ENCODE data around the gene PTPRM. TPM values are rescaled to one million over a fixed set of nuclear protein-coding genes. Genes with fewer than 3 reads are reported as not detected.

The PTPRM gene
- total RNA-seq, 2 experiments from 2014 or later: 2.1 to 3.0 TPM

- DNase-seq: no peak
- ATAC-seq: no peak
- Mint-ChIP-seq H3K27ac (no peak overlapping the region), H3K36me3 (ENCODE audit: low read depth) (no peaks in the 10 kb centered on the region), H3K4me1 (ENCODE audit: low read depth) (no peaks in the 10 kb centered on the region), H3K27me3 (peaks cover 6% of the 10 kb centered on the region), H3K9me3 (no peaks in the 10 kb centered on the region), H3K4me3 (no peak overlapping the region)
- CTCF ChIA-PET: no interaction called here
- intact Hi-C loops (cut with micrococcal nuclease): no loop called here
- POLR2A ChIA-PET: no interaction called here
- TF ChIP-seq, protein P1, sequence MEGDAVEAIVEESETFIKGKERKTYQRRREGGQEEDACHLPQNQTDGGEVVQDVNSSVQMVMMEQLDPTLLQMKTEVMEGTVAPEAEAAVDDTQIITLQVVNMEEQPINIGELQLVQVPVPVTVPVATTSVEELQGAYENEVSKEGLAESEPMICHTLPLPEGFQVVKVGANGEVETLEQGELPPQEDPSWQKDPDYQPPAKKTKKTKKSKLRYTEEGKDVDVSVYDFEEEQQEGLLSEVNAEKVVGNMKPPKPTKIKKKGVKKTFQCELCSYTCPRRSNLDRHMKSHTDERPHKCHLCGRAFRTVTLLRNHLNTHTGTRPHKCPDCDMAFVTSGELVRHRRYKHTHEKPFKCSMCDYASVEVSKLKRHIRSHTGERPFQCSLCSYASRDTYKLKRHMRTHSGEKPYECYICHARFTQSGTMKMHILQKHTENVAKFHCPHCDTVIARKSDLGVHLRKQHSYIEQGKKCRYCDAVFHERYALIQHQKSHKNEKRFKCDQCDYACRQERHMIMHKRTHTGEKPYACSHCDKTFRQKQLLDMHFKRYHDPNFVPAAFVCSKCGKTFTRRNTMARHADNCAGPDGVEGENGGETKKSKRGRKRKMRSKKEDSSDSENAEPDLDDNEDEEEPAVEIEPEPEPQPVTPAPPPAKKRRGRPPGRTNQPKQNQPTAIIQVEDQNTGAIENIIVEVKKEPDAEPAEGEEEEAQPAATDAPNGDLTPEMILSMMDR (IDR thresholded peaks at IDR 0.05): no peak
These were observed 881.0 kb downstream of the PTPRM start for GRCh38 chr18:8448130-8448529.

DNA sequence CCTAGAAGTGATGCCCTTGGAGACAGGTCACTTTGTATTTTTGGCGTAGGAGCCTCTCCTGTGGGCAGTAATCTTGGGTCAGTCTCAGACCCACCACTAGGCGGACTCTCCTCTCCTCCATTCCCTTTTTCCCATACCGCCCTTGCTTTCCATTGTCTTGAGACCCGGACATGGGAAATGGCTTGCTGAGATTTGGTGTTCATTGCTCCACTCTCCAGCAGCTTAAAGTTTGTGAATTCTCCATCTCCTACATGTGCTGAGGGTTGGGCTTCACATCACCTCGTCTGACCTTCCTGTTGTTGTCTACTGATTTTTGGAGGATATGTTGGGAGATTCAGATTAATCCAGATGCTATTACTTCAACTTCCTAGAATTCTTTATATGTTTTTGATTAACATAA is 882.9 kb downstream of the PTPRM start:
- Mint-ChIP-seq H3K4me1 (ENCODE audit: low read depth) (no peaks in the 10 kb centered on the region), H3K9me3 (no peaks in the 10 kb centered on the region), H3K27ac (no peak overlapping the region), H3K27me3 (peaks cover 6% of the 10 kb centered on the region), H3K4me3 (no peak overlapping the region), H3K36me3 (ENCODE audit: low read depth) (no peaks in the 10 kb centered on the region)
- ATAC-seq (no peak), DNase-seq (no peak)
- CTCF ChIA-PET: no interaction called here
- intact Hi-C loops (cut with micrococcal nuclease): no loop called here
- TF ChIP-seq, protein P1 (IDR thresholded peaks at IDR 0.05): peak; percentile 44
- POLR2A ChIA-PET: no interaction called here

DNA sequence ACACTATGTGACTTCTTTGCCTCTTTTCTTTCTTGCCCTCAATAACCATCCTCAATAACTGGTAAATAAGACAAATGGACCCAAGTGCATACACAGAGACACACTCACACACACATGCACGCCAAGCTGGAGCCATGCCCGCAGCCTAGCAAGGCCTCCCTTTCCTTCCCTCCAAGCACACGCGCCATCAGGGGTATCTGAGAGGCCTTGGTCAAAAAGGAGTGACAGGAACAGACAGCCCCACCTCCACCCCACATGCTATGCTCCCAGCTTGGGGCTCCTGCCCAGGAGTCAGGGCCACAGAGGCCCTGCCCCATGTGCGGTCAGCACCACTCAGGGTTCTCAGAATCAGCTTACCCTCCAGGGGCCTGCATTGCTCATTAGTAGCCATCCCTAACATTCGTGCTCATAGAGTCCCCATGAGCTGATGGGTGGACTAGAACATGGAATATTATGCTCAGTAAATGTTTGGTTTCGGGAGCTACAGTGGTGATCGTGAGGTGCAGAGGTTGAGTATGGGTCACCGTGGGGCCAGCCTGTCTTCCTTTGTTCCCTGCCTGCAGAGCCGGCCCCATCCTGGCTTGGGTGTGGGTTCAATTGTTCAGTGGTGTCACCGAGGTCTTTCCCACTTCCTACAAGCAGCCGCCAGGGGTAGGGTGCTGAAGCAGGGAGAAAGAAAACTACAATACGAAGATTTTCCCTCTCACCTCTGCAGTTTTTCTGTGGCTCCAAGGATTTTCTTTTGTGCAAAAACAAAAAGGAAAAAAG is 884.0 kb downstream of the PTPRM start:
- intact Hi-C loops (cut with micrococcal nuclease): no loop called here
- TF ChIP-seq, protein P1 (IDR thresholded peaks at IDR 0.05): no peak
- no peaks in the 10 kb centered on the region for H3K4me1 Mint-ChIP-seq (ENCODE audit: low read depth)
- ChIA-PET CTCF (interaction anchor here (1.5 kb wide), 1 partner anchor 25 kb away, joined by 3 read pairs; no protein-coding TSS in a partner anchor), POLR2A (no interaction called here)
- H3K27me3 Mint-ChIP-seq: peaks cover 6% of the 10 kb centered on the region
- H3K36me3 Mint-ChIP-seq (ENCODE audit: low read depth): no peaks in the 10 kb centered on the region
- H3K4me3 Mint-ChIP-seq: no peak overlapping the region
- no peak for DNase-seq
- ATAC-seq: no peak
- no peaks in the 10 kb centered on the region for H3K9me3 Mint-ChIP-seq
- H3K27ac Mint-ChIP-seq: no peak overlapping the region

- TF ChIP-seq, protein P1 (IDR thresholded peaks at IDR 0.05): no peak
- Mint-ChIP-seq H3K4me3 (no peak overlapping the region), H3K4me1 (ENCODE audit: low read depth) (no peaks in the 10 kb centered on the region), H3K27me3 (peaks cover 2% of the 10 kb centered on the region), H3K9me3 (no peaks in the 10 kb centered on the region), H3K36me3 (ENCODE audit: low read depth) (no peaks in the 10 kb centered on the region), H3K27ac (no peak overlapping the region)
- DNase-seq (no peak), ATAC-seq (no peak)
- ChIA-PET POLR2A (no interaction called here), CTCF (no interaction called here)
- intact Hi-C loops (cut with micrococcal nuclease): no loop called here
These were observed 886.4 kb downstream of the PTPRM start for GRCh38 chr18:8453528-8453927.

DNA sequence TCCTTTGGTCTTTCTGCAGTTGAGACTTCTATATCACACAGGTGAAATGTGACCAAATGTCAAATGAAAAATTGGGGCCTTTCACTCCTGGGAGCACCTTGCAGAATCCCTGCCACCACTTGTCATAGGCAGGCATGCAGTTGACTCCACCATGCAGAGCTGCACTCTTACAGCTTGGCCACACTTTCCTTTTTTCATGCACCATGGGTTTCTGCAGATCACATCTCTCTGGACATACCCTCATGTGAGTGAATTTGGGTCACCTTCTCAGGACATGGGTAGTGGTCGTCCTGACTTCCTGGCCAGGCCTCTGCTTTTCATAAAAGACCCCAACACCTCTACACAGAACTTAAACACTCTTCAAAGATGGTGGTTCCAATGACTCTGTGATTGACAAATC is 887.0 kb downstream of the PTPRM start:
- CTCF ChIA-PET: no interaction called here

More for the DNA sequence above, 887.0 kb downstream of the PTPRM start:
- Mint-ChIP-seq H3K27me3 (peaks cover 2% of the 10 kb centered on the region), H3K36me3 (ENCODE audit: low read depth) (no peaks in the 10 kb centered on the region), H3K9me3 (no peaks in the 10 kb centered on the region), H3K4me3 (no peak overlapping the region), H3K4me1 (ENCODE audit: low read depth) (no peaks in the 10 kb centered on the region), H3K27ac (no peak overlapping the region)
- POLR2A ChIA-PET: no interaction called here
- DNase-seq (no peak), ATAC-seq (no peak)
- intact Hi-C loops (cut with micrococcal nuclease): no loop called here
- TF ChIP-seq, protein P1 (IDR thresholded peaks at IDR 0.05): no peak

All from activated CD8-positive, alpha-beta T cell treated with anti-CD3 and anti-CD28 coated beads for 36 hours (primary cell).